Inferior parietal cortex (tissue), 1 donor: ENCODE data around the gene ZNF565.
"Not testable (repeated sequence)": the region's sequence is repeated elsewhere in the genome, so short reads cannot be mapped to it uniquely, and the experiment has no call there.

Experiments used
- DNase-seq: peaks from one replicate; pipeline ENCODE4 v3.0.0-alpha.2; 2016; ENCODE audit errors: extremely low spot score

ZNF565 gene

GRCh38 chr19:36214386-36215275 is at the start of gene ZNF565, which contains the start of gene ZNF146:
ZNF565 (minus strand) TSS chr19:36214665; CDS start chr19:36201985, 12,680 bp downstream.
ZNF146 (plus strand) TSS chr19:36215106; CDS start chr19:36236441, 21,335 bp downstream.
- DNase-seq, result peak; percentile 98

- DNase-seq, result no peak
Observed at GRCh38 chr19:36259211-36259610, 44.7 kb upstream of the ZNF565 start.

- DNase-seq, result no peak
Observed at GRCh38 chr19:36258028-36258875, 43.8 kb upstream of the ZNF565 start.

- DNase-seq, result no peak
Observed at GRCh38 chr19:36257520-36257876, 43.0 kb upstream of the ZNF565 start.

GRCh38 chr19:36256853-36257519 is 42.5 kb upstream of the ZNF565 start:
- DNase-seq, result no peak

GRCh38 chr19:36256064-36256463 is 41.6 kb upstream of the ZNF565 start:
- no peak for DNase-seq

- DNase-seq, result no peak
Observed at GRCh38 chr19:36255316-36255715, 40.9 kb upstream of the ZNF565 start.

- no peak for DNase-seq
Observed at GRCh38 chr19:36254848-36255247, 40.4 kb upstream of the ZNF565 start.

- DNase-seq, result no peak
Observed at GRCh38 chr19:36252047-36252446, 37.6 kb upstream of the ZNF565 start.

- peak; percentile 22 for DNase-seq
Observed at GRCh38 chr19:36246006-36246481, 31.6 kb upstream of the ZNF565 start.

GRCh38 chr19:36245210-36246005 is 30.9 kb upstream of the ZNF565 start:
- peak; percentile 35 for DNase-seq

GRCh38 chr19:36244066-36244465 is 29.6 kb upstream of the ZNF565 start:
- no peak for DNase-seq

- no peak for DNase-seq
Observed at GRCh38 chr19:36236946-36237310, 22.5 kb upstream of the ZNF565 start.

GRCh38 chr19:36236304-36236945 is 22.0 kb upstream of the ZNF565 start:
- DNase-seq, result no peak

GRCh38 chr19:36233626-36234025 is 19.2 kb upstream of the ZNF565 start:
- not testable (repeated sequence) for DNase-seq

- no peak for DNase-seq
Observed at GRCh38 chr19:36225219-36225892, 10.9 kb upstream of the ZNF565 start.

- no peak for DNase-seq
Observed at GRCh38 chr19:36222503-36222902, 8.0 kb upstream of the ZNF565 start.

- no peak for DNase-seq
Observed at GRCh38 chr19:36221474-36221873, 7.0 kb upstream of the ZNF565 start.

GRCh38 chr19:36215276-36216123 is 1.0 kb upstream of the ZNF565 start:
- DNase-seq, result no peak
